Neutrophil (primary cell): ENCODE measurements around the gene C4orf54.

Experiments
- H3K27ac ChIP-seq: fragments of 200-600 bp; sonication (generic); 2 replicates; pipeline ENCODE4 v1.5.1; 2016; ENCODE audit warnings: mild to moderate bottlenecking, moderate library complexity
- H3K27me3 ChIP-seq: fragments of 200-600 bp; sonication (generic); 2 replicates; pipeline ENCODE4 v1.6.0; 2016; ENCODE audit warnings: mild to moderate bottlenecking
- H3K36me3 ChIP-seq: fragments of 200-600 bp; sonication (generic); 2 replicates; pipeline ENCODE4 v1.5.1; 2017
- H3K4me1 ChIP-seq, 2 experiments: fragments of 200-600 bp in 1 of 2; sonication (generic) in 1 of 2; 1 replicate in 1 of 2; 2 replicates in 1 of 2; pipeline versions ENCODE4 v1.5.1 to v1.6.1; 2013 to 2016; ENCODE audit warnings: low read depth in 1 of 2, low read length in 1 of 2, mild to moderate bottlenecking in 1 of 2, moderate library complexity in 1 of 2; ENCODE audit not compliant: control insufficient read depth in 1 of 2, insufficient read depth in 1 of 2
- H3K4me3 ChIP-seq, 2 experiments: fragments of 200-600 bp in 1 of 2; sonication (generic) in 1 of 2; 1 replicate in 1 of 2; 2 replicates in 1 of 2; pipeline ENCODE4 v1.5.1; 2013 to 2016; ENCODE audit warnings: low read depth in 1 of 2, low read length in 1 of 2, mild to moderate bottlenecking in 1 of 2, moderate library complexity in 1 of 2
- H3K9me3 ChIP-seq: fragments of 200-600 bp; sonication (generic); 2 replicates; pipeline ENCODE4 v1.5.1; 2016
- TF ChIP-seq, protein P1 (sequence below): fragments of 200-600 bp; sonication (generic); IDR thresholded peaks from 2 replicates; pipeline ENCODE4 v1.5.1; 2016; ENCODE audit warnings: antibody characterized with exemption

C4orf54 gene

GRCh38 chr4:99651811-99652485 lies 5.7 kb downstream of the C4orf54 start:
- Histone ChIP-seq H3K36me3 (no peaks in the 10 kb centered on the region), H3K27me3 (no peaks in the 10 kb centered on the region), H3K4me1 (no peaks in the 10 kb centered on the region), H3K27ac (no peak overlapping the region), H3K4me3 (no peak overlapping the region), H3K9me3 (no peaks in the 10 kb centered on the region)
- TF ChIP-seq, protein P1, sequence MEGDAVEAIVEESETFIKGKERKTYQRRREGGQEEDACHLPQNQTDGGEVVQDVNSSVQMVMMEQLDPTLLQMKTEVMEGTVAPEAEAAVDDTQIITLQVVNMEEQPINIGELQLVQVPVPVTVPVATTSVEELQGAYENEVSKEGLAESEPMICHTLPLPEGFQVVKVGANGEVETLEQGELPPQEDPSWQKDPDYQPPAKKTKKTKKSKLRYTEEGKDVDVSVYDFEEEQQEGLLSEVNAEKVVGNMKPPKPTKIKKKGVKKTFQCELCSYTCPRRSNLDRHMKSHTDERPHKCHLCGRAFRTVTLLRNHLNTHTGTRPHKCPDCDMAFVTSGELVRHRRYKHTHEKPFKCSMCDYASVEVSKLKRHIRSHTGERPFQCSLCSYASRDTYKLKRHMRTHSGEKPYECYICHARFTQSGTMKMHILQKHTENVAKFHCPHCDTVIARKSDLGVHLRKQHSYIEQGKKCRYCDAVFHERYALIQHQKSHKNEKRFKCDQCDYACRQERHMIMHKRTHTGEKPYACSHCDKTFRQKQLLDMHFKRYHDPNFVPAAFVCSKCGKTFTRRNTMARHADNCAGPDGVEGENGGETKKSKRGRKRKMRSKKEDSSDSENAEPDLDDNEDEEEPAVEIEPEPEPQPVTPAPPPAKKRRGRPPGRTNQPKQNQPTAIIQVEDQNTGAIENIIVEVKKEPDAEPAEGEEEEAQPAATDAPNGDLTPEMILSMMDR, result no peak

DNA sequence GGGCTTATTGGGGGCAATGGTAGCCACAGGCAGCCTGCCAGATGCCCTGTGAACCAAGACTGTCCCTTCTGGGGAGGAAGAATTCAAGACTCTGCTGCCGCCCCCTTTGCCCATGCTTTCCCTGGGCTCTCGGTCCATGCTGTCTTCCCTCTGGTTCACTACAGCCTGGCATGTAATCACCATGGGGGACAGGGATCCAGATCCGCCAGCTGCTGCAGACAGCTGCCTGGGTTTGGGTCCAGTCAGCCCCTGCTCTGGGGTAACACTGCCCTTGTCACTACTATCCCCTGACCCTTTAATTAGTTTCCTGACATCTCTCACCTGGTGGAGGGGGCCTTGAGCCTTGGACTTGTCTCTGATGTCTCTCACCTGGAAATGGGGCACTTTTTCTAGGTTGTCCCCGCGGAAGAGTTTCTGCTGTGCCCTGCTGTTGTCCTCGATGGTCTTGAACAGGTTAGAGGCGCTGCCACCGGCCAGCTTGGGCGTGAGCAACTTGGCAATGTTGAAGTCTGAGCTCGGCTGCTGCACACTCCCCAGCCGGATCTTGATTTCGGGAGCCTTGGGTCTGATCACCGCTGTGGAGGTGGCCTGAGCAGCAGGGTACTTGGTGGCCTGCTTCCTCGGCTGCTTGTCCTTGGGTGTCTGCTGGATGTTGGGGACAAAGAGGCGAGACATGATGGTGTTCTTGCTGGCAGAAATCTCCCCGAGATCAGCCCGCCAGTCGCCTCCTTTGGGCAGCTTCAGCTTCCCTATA lies 6.4 kb downstream of the C4orf54 start:
- Histone ChIP-seq H3K27ac (no peak overlapping the region), H3K4me3 (no peak overlapping the region), H3K4me1 (no peaks in the 10 kb centered on the region), H3K27me3 (no peaks in the 10 kb centered on the region), H3K9me3 (no peaks in the 10 kb centered on the region), H3K36me3 (no peaks in the 10 kb centered on the region)
- TF ChIP-seq, protein P1, result no peak

DNA sequence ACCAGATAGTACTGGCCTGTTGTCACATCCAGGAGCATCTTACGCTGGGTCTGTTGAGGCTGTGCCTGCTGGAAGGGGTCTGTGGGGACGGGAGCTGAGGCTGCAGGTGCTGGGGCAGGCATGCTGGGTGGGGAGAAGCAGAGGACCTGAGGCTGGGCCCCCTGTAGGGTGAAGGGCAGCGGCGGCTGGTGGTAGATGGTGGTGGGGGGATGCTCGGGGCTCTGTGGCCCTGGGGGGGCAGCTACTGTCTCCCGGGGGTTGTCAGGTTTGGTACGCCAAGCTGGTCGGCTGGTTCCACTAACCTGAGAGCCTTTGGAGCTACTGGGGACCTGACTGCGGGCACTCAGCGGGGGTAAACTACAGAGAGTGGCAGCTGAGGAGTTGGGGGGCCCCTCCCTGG lies 7.8 kb downstream of the C4orf54 start:
- H3K9me3 ChIP-seq, result no peaks in the 10 kb centered on the region
- H3K27me3 ChIP-seq, result no peaks in the 10 kb centered on the region
- TF ChIP-seq, protein P1, result no peak

GRCh38 chr4:99649208-99649607 lies 8.4 kb downstream of the C4orf54 start:
- H3K36me3 ChIP-seq, result no peaks in the 10 kb centered on the region
- H3K9me3 ChIP-seq, result no peaks in the 10 kb centered on the region
- no peak overlapping the region for H3K27ac ChIP-seq
- TF ChIP-seq, protein P1, result no peak
- H3K4me3 ChIP-seq, result no peak overlapping the region
- H3K27me3 ChIP-seq, result no peaks in the 10 kb centered on the region
- no peaks in the 10 kb centered on the region for H3K4me1 ChIP-seq

More for the DNA sequence above, 7.8 kb downstream of the C4orf54 start:
- Histone ChIP-seq H3K4me3 (no peak overlapping the region), H3K27ac (no peak overlapping the region), H3K4me1 (no peaks in the 10 kb centered on the region), H3K36me3 (no peaks in the 10 kb centered on the region)

DNA sequence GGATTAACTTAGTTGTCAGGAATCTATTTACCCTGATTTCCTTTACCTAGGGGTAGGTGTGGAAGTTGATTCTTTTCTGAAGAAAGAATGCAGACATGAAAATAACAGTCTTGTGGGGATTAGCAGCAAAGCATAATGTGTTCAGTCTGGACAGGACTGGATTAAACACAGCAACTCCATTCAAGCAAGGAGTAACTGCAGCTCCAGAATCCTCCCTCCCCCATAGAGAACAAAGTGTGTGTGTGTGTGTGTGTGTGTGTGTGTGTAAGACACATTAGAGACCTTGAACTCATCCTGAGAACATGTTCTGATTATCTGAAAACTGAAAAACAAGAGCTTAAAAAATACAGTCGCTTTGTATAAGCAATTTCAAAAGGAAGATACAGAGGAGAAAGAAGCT lies 9.3 kb downstream of the C4orf54 start:
- Histone ChIP-seq H3K9me3 (no peaks in the 10 kb centered on the region), H3K36me3 (no peaks in the 10 kb centered on the region), H3K4me1 (no peaks in the 10 kb centered on the region), H3K4me3 (no peak overlapping the region), H3K27me3 (no peaks in the 10 kb centered on the region), H3K27ac (no peak overlapping the region)
- TF ChIP-seq, protein P1, result no peak
